T-helper 17 cell (primary cell): ENCODE data around the gene KCNK7. TPM values are rescaled to one million over a fixed set of nuclear protein-coding genes. Genes with fewer than 3 reads are reported as not detected.

Experiments
- total RNA-seq, 4 donors: library from RNA in 2 of 4; stranded (reverse) in 2 of 4; gene quantifications; one replicate each; pipeline ENCODE4 v1.2.3 and lab custom pipeline; 2022 to 2026

Gene KCNK7
- total RNA-seq, 2 donors from 2014 or later, result 4.7 to 5.7 TPM

Other genes starting within 250 kb of the KCNK7 start
- under 1 TPM; 0.21 to 0.45 TPM for gene TIGD3, start 241.0 kb downstream of the KCNK7 start, total RNA-seq
- gene SLC25A45, start 213.2 kb downstream of the KCNK7 start, total RNA-seq, result 10 to 100 TPM; 57.7 to 61.6 TPM
- 10 to 100 TPM; 29.2 to 37.5 TPM for gene FRMD8, start 209.2 kb downstream of the KCNK7 start, total RNA-seq
- 100 to 1,000 TPM; 554 to 555 TPM for gene NEAT1, start 173.0 kb downstream of the KCNK7 start, total RNA-seq
- gene MALAT1, start 96.8 kb downstream of the KCNK7 start, total RNA-seq, result over 10,000 TPM; 25,853 to 29,025 TPM
- gene SCYL1, start 70.7 kb downstream of the KCNK7 start, total RNA-seq, result 10 to 100 TPM; 56.6 to 61.7 TPM
- 100 to 1,000 TPM; 123 to 187 TPM for gene LTBP3, start 37.4 kb downstream of the KCNK7 start, total RNA-seq
- gene ZNRD2, start 25.3 kb downstream of the KCNK7 start, total RNA-seq, result 10 to 100 TPM; 30.3 to 39.0 TPM
- gene FAM89B, start 23.3 kb downstream of the KCNK7 start, total RNA-seq, result 10 to 100 TPM; 41.2 to 44.4 TPM
- gene EHBP1L1, start 19.7 kb downstream of the KCNK7 start, total RNA-seq, result 100 to 1,000 TPM; 123 to 152 TPM
- 10 to 100 TPM; 63.1 to 64.6 TPM for gene MAP3K11, start 18.4 kb upstream of the KCNK7 start, total RNA-seq
- gene PCNX3, start 20.0 kb upstream of the KCNK7 start, total RNA-seq, result 10 to 100 TPM; 56.0 to 60.5 TPM
- 100 to 1,000 TPM; 142 to 182 TPM for gene SIPA1, start 42.3 kb upstream of the KCNK7 start, total RNA-seq
- gene RELA, start 67.1 kb upstream of the KCNK7 start, total RNA-seq, result 100 to 1,000 TPM; 302 to 378 TPM
- 100 to 1,000 TPM; 120 to 123 TPM for gene KAT5, start 116.5 kb upstream of the KCNK7 start, total RNA-seq
- gene RNASEH2C, start 125.0 kb upstream of the KCNK7 start, total RNA-seq, result 10 to 100 TPM; 30.8 to 34.3 TPM
- 10 to 100 TPM; 12.5 to 17.4 TPM for gene AP5B1, start 185.2 kb upstream of the KCNK7 start, total RNA-seq
- under 1 TPM in 1 of 2 donors, not detected in 1; 0.39 TPM for gene OVOL1, start 191.3 kb upstream of the KCNK7 start, total RNA-seq
- under 1 TPM; 0.27 to 0.34 TPM for gene SNX32, start 238.2 kb upstream of the KCNK7 start, total RNA-seq